H1 (cell line): ENCODE measurements around the gene CC2D1A. TPM values are rescaled to one million over a fixed set of nuclear protein-coding genes. Genes with fewer than 3 reads are reported as not detected.
A peak's percentile ranks its signal among the peaks of the same experiment; 100 is the strongest.

Experiments used
- CTCF ChIA-PET: fragments of 300-600 bp; sonication (Branson Sonifier 250); formaldehyde crosslinking; loops from one replicate; lab custom pipeline; 2021; ENCODE audit not compliant: partially characterized antibody; lab: Charles Lee
- POLR2A ChIA-PET: fragments of 300-600 bp; sonication (Branson Sonifier 250); formaldehyde crosslinking; loops from one replicate; lab custom pipeline; 2021; ENCODE audit warnings: inconsistent platforms; ENCODE audit not compliant: partially characterized antibody; lab: Charles Lee
- DNase-seq, 2 experiments: peaks; one replicate each; pipeline versions ENCODE4 v3.0.0 to v3.0.0-alpha.2; 2010 to 2022; ENCODE audit warnings: low spot score in 2 of 2, low read depth in 1 of 2, mixed read lengths in 1 of 2
- FAIRE-seq: peaks from 2 replicates; lab custom pipeline; 2011; peaks lifted over from hg19 to GRCh38; lab: Jason Lieb, UNC
- H2AFZ ChIP-seq: 2 replicates; pipeline ENCODE4 v1.8.1; 2012; ENCODE audit warnings: low read length, inconsistent platforms
- H2AK5ac ChIP-seq: 2 replicates; pipeline ENCODE4 v1.6.1; 2013; ENCODE audit warnings: low read depth, low read length
- H2BK120ac ChIP-seq: replicated peaks from 2 replicates; pipeline ENCODE3; 2013; ENCODE audit warnings: low read depth, low read length, inconsistent platforms
- H2BK12ac ChIP-seq: 2 replicates; pipeline ENCODE4 v1.6.1; 2013; ENCODE audit warnings: low read depth, low read length
- H2BK15ac ChIP-seq: 2 replicates; pipeline ENCODE4 v1.6.1; 2013; ENCODE audit warnings: low read length
- H2BK20ac ChIP-seq: 2 replicates; pipeline ENCODE4 v1.6.1; 2013; ENCODE audit warnings: low read length
- H2BK5ac ChIP-seq: 2 replicates; pipeline ENCODE4 v1.6.1; 2013; ENCODE audit warnings: low read depth, low read length
- H3K14ac ChIP-seq: 2 replicates; pipeline ENCODE4 v1.6.1; 2013; ENCODE audit warnings: inconsistent platforms; ENCODE audit not compliant: insufficient read length
- H3K18ac ChIP-seq: 2 replicates; pipeline ENCODE4 v1.6.1; 2013; ENCODE audit warnings: low read length; ENCODE audit errors: extremely low read depth
- H3K23ac ChIP-seq: 2 replicates; pipeline ENCODE4 v1.6.1; 2013; ENCODE audit warnings: inconsistent platforms; ENCODE audit not compliant: insufficient read length
- H3K23me2 ChIP-seq: 2 replicates; pipeline ENCODE4 v1.6.1; 2013; ENCODE audit warnings: low read depth, low read length
- H3K27ac ChIP-seq: 2 replicates; pipeline ENCODE4 v1.6.1; 2011; ENCODE audit warnings: low read depth, low read length, inconsistent platforms
- H3K27me3 ChIP-seq, 4 experiments: replicated peaks in 1 of 4; 1 replicate in 1 of 4; 2 replicates in 3 of 4; pipeline versions ENCODE4 v1.6.1 to v1.8.1; 2011 to 2013; ENCODE audit warnings: low read length in 3 of 4, mild to moderate bottlenecking in 3 of 4, inconsistent platforms in 2 of 4, mixed read lengths in 2 of 4, moderate library complexity in 1 of 4; ENCODE audit not compliant: control insufficient read depth in 3 of 4, insufficient read depth in 3 of 4; ENCODE audit errors: extremely low read depth in 1 of 4
- H3K36me3 ChIP-seq, 4 experiments: 2 replicates each; pipeline versions ENCODE4 v1.6.1 to v1.8.1; 2011 to 2013; ENCODE audit warnings: mild to moderate bottlenecking in 4 of 4, low read length in 3 of 4, moderate library complexity in 2 of 4, control low read depth in 1 of 4, inconsistent platforms in 1 of 4; ENCODE audit not compliant: insufficient read depth in 4 of 4, control insufficient read depth in 2 of 4
- H3K4ac ChIP-seq: replicated peaks from 2 replicates; pipeline ENCODE3; 2013; ENCODE audit warnings: low read length, low read depth, mixed read lengths, inconsistent platforms; ENCODE audit not compliant: insufficient read length
- H3K4me1 ChIP-seq, 4 experiments: replicated peaks in 1 of 4; 1 replicate in 1 of 4; 2 replicates in 3 of 4; pipeline versions ENCODE4 v1.6.1 to v1.8.1; 2011 to 2013; ENCODE audit warnings: low read length in 3 of 4, inconsistent platforms in 2 of 4, mixed read lengths in 1 of 4; ENCODE audit not compliant: insufficient read depth in 4 of 4, control insufficient read depth in 3 of 4
- H3K4me2 ChIP-seq, 2 experiments: 2 replicates each; pipeline versions ENCODE4 v1.6.1 to v1.8.1; 2011 to 2013; ENCODE audit warnings: low read depth in 2 of 2, low read length in 2 of 2, control low read depth in 1 of 2, inconsistent platforms in 1 of 2, mild to moderate bottlenecking in 1 of 2; ENCODE audit not compliant: insufficient read depth in 1 of 2
- H3K4me3 ChIP-seq, 4 experiments: fragments of 200-600, 300-600 bp in 1 of 4; sonication (generic), shearing (Covaris generic), sonication (Bioruptor Twin) in 1 of 4; 2 replicates each; pipeline versions ENCODE4 v1.5.1 to v1.8.1; 2011 to 2016; ENCODE audit warnings: low read length in 4 of 4, low read depth in 3 of 4, control low read depth in 2 of 4, inconsistent platforms in 2 of 4, mild to moderate bottlenecking in 2 of 4, mixed read lengths in 1 of 4, moderate library complexity in 1 of 4; ENCODE audit not compliant: insufficient read depth in 2 of 4; ENCODE audit errors: extremely low read depth in 1 of 4
- H3K56ac ChIP-seq: replicated peaks from 2 replicates; pipeline ENCODE3; 2013; ENCODE audit warnings: low read depth, mild to moderate bottlenecking, mixed read lengths, low read length, inconsistent platforms; ENCODE audit not compliant: insufficient read length
- H3K79me1 ChIP-seq: 2 replicates; pipeline ENCODE4 v1.6.1; 2013; ENCODE audit warnings: low read depth, low read length, control low read depth
- H3K79me2 ChIP-seq, 2 experiments: 2 replicates each; pipeline versions ENCODE4 v1.6.1 to v1.8.1; 2012 to 2013; ENCODE audit warnings: low read length in 2 of 2, mild to moderate bottlenecking in 2 of 2, inconsistent platforms in 1 of 2; ENCODE audit not compliant: insufficient read depth in 2 of 2, control insufficient read depth in 1 of 2
- H3K9ac ChIP-seq, 4 experiments: replicated peaks in 1 of 4; 1 replicate in 1 of 4; 2 replicates in 3 of 4; pipeline versions ENCODE4 v1.6.1 to v1.8.1; 2011 to 2013; ENCODE audit warnings: low read depth in 3 of 4, low read length in 3 of 4, control low read depth in 2 of 4, mild to moderate bottlenecking in 2 of 4, moderate library complexity in 2 of 4, inconsistent platforms in 1 of 4; ENCODE audit errors: extremely low read depth in 1 of 4
- H3K9me3 ChIP-seq, 2 experiments: 2 replicates each; pipeline versions ENCODE4 v1.6.1 to v1.8.1; 2012 to 2013; ENCODE audit warnings: mild to moderate bottlenecking in 2 of 2, moderate library complexity in 2 of 2, control low read depth in 1 of 2, inconsistent platforms in 1 of 2, low read depth in 1 of 2, low read length in 1 of 2, mixed read lengths in 1 of 2; ENCODE audit not compliant: insufficient read depth in 2 of 2
- H4K20me1 ChIP-seq, 2 experiments: replicated peaks in 1 of 2; 2 replicates each; pipeline versions ENCODE3 to v1.8.1; 2011 to 2013; ENCODE audit warnings: inconsistent platforms in 2 of 2, low read length in 2 of 2, mild to moderate bottlenecking in 1 of 2; ENCODE audit not compliant: insufficient read depth in 2 of 2, control insufficient read depth in 1 of 2
- H4K5ac ChIP-seq: 2 replicates; pipeline ENCODE4 v1.6.1; 2013; ENCODE audit warnings: low read length, low read depth, mixed read lengths, inconsistent platforms; ENCODE audit not compliant: insufficient read length
- H4K8ac ChIP-seq: 2 replicates; pipeline ENCODE4 v1.8.0; 2013; ENCODE audit warnings: mild to moderate bottlenecking, moderate library complexity, low read length, inconsistent platforms; ENCODE audit not compliant: insufficient read depth; ENCODE audit errors: extremely low read depth
- H4K91ac ChIP-seq: replicated peaks from 2 replicates; pipeline ENCODE3; 2013; ENCODE audit warnings: low read length, mixed read lengths, inconsistent platforms; ENCODE audit not compliant: insufficient read length
- BRCA1 ChIP-seq: IDR thresholded peaks from 2 replicates; pipeline ENCODE4 v1.6.1; 2012; ENCODE audit warnings: low read depth, low read length, improper control_type of control experiment
- HDAC2 ChIP-seq, 2 experiments: fragments of 300-600 bp in 1 of 2; sonication (generic) in 1 of 2; IDR thresholded peaks; 2 replicates each; pipeline ENCODE4 v1.6.1; 2011 to 2012; ENCODE audit warnings: low read depth in 2 of 2, low read length in 2 of 2, mild to moderate bottlenecking in 2 of 2, moderate library complexity in 2 of 2, borderline replicate concordance in 1 of 2, inconsistent platforms in 1 of 2
- RAD21 ChIP-seq, 2 experiments: IDR thresholded peaks in 1 of 2; conservative IDR thresholded peaks in 1 of 2; 2 replicates each; pipeline ENCODE4 v1.6.1; 2011; ENCODE audit warnings: low read depth in 2 of 2, low read length in 2 of 2, improper control_type of control experiment in 1 of 2, inconsistent platforms in 1 of 2, mild to moderate bottlenecking in 1 of 2, moderate library complexity in 1 of 2
- RFX5 ChIP-seq: IDR thresholded peaks from 2 replicates; pipeline ENCODE4 v1.6.1; 2011; ENCODE audit warnings: low read depth, low read length, improper control_type of control experiment, borderline replicate concordance
- RXRA ChIP-seq: IDR thresholded peaks from 2 replicates; pipeline ENCODE4 v1.6.1; 2011; ENCODE audit warnings: low read depth, mild to moderate bottlenecking, low read length, moderate library complexity; ENCODE audit not compliant: insufficient read depth
- SP1 ChIP-seq: IDR thresholded peaks from 2 replicates; pipeline ENCODE4 v1.6.1; 2011; ENCODE audit warnings: low read depth, low read length
- YY1 ChIP-seq: IDR thresholded peaks from 2 replicates; pipeline ENCODE4 v1.6.1; 2011; ENCODE audit warnings: low read depth, mild to moderate bottlenecking, low read length
- WGBS, 2 experiments: shearing (Covaris generic) in 1 of 2; methylation state at CpG; one replicate each; pipeline versions ENCODE4 v1.1.6 to v1.1.7; 2013 to 2015; ENCODE audit warnings: low lambda C conversion rate in 2 of 2, mixed read lengths in 2 of 2, inconsistent platforms in 1 of 2, low coverage in 1 of 2, missing lambda C conversion rate in 1 of 2; ENCODE audit not compliant: insufficient replicate concordance in 2 of 2, insufficient coverage in 1 of 2, insufficient read length in 1 of 2; ENCODE audit errors: extremely low coverage in 1 of 2, missing lambda C conversion rate in 1 of 2; 5-methylcytosine and 5-hydroxymethylcytosine counted together
- polyA plus RNA-seq, 7 experiments: library from polyadenylated mRNA; depleted of rRNA in 3 of 7; stranded (reverse) in 5 of 7; unstranded in 2 of 7; fragments of >200 nt in 5 of 7; fragments of 200-250 nt in 2 of 7; gene quantifications; 1 replicate in 5 of 7; 2 replicates in 1 of 7; 4 replicates in 1 of 7; pipeline versions ENCODE4 v1.2.1 to v1.2.3, GENCODE V29; 2011 to 2013; ENCODE audit warnings: missing spikeins in 2 of 7, mixed read lengths in 2 of 7
- total RNA-seq: library from RNA; stranded (reverse); fragmentation: NEBNext Ultra II Directional; extraction: Animal tissue kit (Norgen Biotek cat#: 25700); gene quantifications from 2 replicates; pipeline ENCODE4 v1.2.1, GENCODE V29; 2021
- TF ChIP-seq, protein P1 (sequence below), 3 experiments: IDR thresholded peaks; 1 replicate in 2 of 3; 2 replicates in 1 of 3; pipeline versions ENCODE4 v1.5.1 to v1.6.1; 2011; ENCODE audit warnings: low read length in 3 of 3, mild to moderate bottlenecking in 3 of 3, inconsistent platforms in 2 of 3, low read depth in 1 of 3, moderate library complexity in 1 of 3; ENCODE audit not compliant: insufficient read depth in 1 of 3; ENCODE audit errors: control extremely low read depth in 1 of 3

The CC2D1A gene
- total and polyA plus RNA-seq, 2 of the 8 experiments (the other 6 are each of a cell fraction or from before 2014, with no cell fraction given), result 12.5 to 33.0 TPM

DNA sequence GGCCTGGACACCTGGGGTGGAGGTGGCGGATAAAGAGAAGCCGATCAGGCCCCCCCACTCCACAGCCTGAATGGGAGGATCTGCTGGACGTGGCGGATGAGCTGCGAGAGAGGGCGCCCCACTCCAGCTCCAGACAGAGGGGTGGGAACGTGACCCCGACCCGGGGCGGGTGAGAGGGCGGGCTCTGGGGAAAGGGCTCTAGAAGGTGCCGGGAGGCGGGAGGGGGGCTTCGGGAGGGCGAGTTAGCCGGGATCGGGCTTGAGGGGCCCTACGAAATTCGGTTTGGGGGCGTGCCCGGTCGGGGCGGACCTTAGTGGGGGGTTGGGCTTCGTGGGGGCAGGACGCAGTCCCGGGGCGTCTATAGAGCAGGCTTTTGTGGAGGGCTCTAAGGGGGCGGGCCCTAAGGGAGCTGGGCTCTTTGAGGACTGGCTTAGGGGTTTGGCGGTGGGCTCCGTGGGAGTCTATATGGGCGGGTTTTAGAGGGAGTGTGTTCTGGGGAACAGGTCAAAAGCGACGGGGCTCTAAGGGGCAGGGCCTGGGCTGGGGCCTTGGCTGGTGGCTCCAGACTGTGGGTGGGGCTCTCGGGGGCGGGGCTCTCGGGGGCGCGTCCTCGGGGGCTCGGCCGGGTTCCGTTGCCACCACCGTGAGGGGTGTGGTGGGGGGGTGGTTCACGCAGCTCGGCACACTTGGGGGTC is 33.2 kb upstream of the CC2D1A start:
- H3K23me2 ChIP-seq, result no peaks in the 10 kb centered on the region
- no peaks in the 10 kb centered on the region for H3K9me3 ChIP-seq
- no peaks in the 10 kb centered on the region for H3K36me3 ChIP-seq
- H3K27ac ChIP-seq, result no peak overlapping the region
- peak overlapping the region in 1 of 4 experiments; percentile 49; a peak in 3 of 8 replicates for H3K4me3 ChIP-seq
- peaks cover 0 to 12% of the 10 kb centered on the region in 2 experiments for H4K20me1 ChIP-seq
- peaks cover 36 to 90% (median 66%) of the 10 kb centered on the region in 4 experiments for H3K27me3 ChIP-seq
- H2BK20ac ChIP-seq, result no peak overlapping the region
- FAIRE-seq (peak; percentile 48), DNase-seq (peak in 1 of 2 experiments; percentile 86)
- ChIA-PET POLR2A (interaction anchor here (0.8 to 1.8 kb wide), 8 partner anchors 9 to 66 kb away, joined by 3 to 7 read pairs (median 4); no protein-coding TSS in a partner anchor), CTCF (interaction anchor here (0.6 to 2.0 kb wide), 12 partner anchors 10 to 176 kb away, joined by 3 to 13 read pairs (median 3); no protein-coding TSS in a partner anchor)
- H2BK15ac ChIP-seq, result no peak overlapping the region
- no peak overlapping the region for H2BK12ac ChIP-seq
- H2AFZ ChIP-seq, result no peak overlapping the region
- H3K14ac ChIP-seq, result no peak overlapping the region
- H3K9ac ChIP-seq, result no peak overlapping the region
- H3K79me2 ChIP-seq, result no peaks in the 10 kb centered on the region
- H3K79me1 ChIP-seq, result no peaks in the 10 kb centered on the region
- 4% methylated on average over 29 of the region's 45 CpGs; no CpG with 5 or more reads in 1 of the 2 experiments for WGBS, 2 experiments
- H3K4me2 ChIP-seq, result peak overlapping the region; percentile 8 to 52; a peak in 3 of 4 replicates
- no peak overlapping the region for H3K18ac ChIP-seq
- H4K8ac ChIP-seq, result 0 out of 2 replicates have a peak overlapping the region, but pooled peaks have one; percentile 25
- H4K5ac ChIP-seq, result no peak overlapping the region
- no peak overlapping the region for H2BK5ac ChIP-seq
- no peak overlapping the region for H3K23ac ChIP-seq
- H3K4ac ChIP-seq, result no peak overlapping the region
- no peak overlapping the region for H2BK120ac ChIP-seq
- H4K91ac ChIP-seq, result no peak overlapping the region
- no peaks in the 10 kb centered on the region; a peak in 2 of 7 replicates for H3K4me1 ChIP-seq
- no peak overlapping the region for H2AK5ac ChIP-seq
- H3K56ac ChIP-seq, result no peak overlapping the region
- TF ChIP-seq HDAC2 (IDR thresholded peaks at IDR 0.05; ENCODE audit: borderline replicate concordance in 1 of 2, low read depth in 2 of 2, low read length in 2 of 2), result 0 out of 4 replicates have a peak, but pooled peaks of 1 of the 2 experiments have one; percentile 14
- 0 out of 2 replicates have a peak, but pooled peaks have one; percentile 44 for TF ChIP-seq RXRA
- peak in 1 of 2 experiments; percentile 50; a peak in 3 of 4 replicates for TF ChIP-seq RAD21 (IDR thresholded peaks at IDR 0.05 in 1 of 2, conservative IDR thresholded peaks at IDR 0.05 in 1 of 2; ENCODE audit: low read depth in 2 of 2, low read length in 2 of 2)
- TF ChIP-seq, protein P1, sequence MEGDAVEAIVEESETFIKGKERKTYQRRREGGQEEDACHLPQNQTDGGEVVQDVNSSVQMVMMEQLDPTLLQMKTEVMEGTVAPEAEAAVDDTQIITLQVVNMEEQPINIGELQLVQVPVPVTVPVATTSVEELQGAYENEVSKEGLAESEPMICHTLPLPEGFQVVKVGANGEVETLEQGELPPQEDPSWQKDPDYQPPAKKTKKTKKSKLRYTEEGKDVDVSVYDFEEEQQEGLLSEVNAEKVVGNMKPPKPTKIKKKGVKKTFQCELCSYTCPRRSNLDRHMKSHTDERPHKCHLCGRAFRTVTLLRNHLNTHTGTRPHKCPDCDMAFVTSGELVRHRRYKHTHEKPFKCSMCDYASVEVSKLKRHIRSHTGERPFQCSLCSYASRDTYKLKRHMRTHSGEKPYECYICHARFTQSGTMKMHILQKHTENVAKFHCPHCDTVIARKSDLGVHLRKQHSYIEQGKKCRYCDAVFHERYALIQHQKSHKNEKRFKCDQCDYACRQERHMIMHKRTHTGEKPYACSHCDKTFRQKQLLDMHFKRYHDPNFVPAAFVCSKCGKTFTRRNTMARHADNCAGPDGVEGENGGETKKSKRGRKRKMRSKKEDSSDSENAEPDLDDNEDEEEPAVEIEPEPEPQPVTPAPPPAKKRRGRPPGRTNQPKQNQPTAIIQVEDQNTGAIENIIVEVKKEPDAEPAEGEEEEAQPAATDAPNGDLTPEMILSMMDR (IDR thresholded peaks at IDR 0.05; ENCODE audit: control extremely low read depth in 1 of 3, insufficient read depth in 1 of 3, low read depth in 1 of 3, low read length in 3 of 3), result peak; percentile 18 to 47 (median 36)
- no peak for TF ChIP-seq YY1
- TF ChIP-seq RFX5, result no peak
- TF ChIP-seq BRCA1, result no peak
- TF ChIP-seq SP1, result peak; percentile 83
